Neural cell (in vitro differentiated cells): ENCODE data around the gene PIGO. TPM values are rescaled to one million over a fixed set of nuclear protein-coding genes. Genes with fewer than 3 reads are reported as not detected.
A peak's percentile ranks its signal among the peaks of the same experiment; 100 is the strongest.

ENCODE experiments used
- H2AFZ ChIP-seq: fragments of 200-600, 300-800 bp; sonication (generic), shearing (Covaris generic); 2 replicates; pipeline ENCODE4 v1.6.0; 2014; ENCODE audit warnings: low read depth, mild to moderate bottlenecking, antibody characterized with exemption, low read length, moderate library complexity
- H3F3A ChIP-seq: fragments of 200-600 bp; shearing (Covaris generic); 2 replicates; pipeline ENCODE4 v1.6.1; 2016; ENCODE audit warnings: mild to moderate bottlenecking, moderate library complexity, mixed read lengths, antibody characterized with exemption, low read length; ENCODE audit not compliant: insufficient read depth, poor library complexity, severe bottlenecking
- H3K27ac ChIP-seq: fragments of 200-600, 300-800 bp; sonication (generic), shearing (Covaris generic); 2 replicates; pipeline ENCODE4 v1.5.1; 2014; ENCODE audit warnings: mild to moderate bottlenecking, low read length, moderate library complexity
- H3K27me3 ChIP-seq: fragments of 300-800, 200-600 bp; sonication (generic), shearing (Covaris generic); 2 replicates; pipeline ENCODE4 v1.6.0; 2014; ENCODE audit warnings: mild to moderate bottlenecking, low read depth, low read length, moderate library complexity; ENCODE audit not compliant: insufficient read depth
- H3K36me3 ChIP-seq: fragments of 300-800, 200-600 bp; sonication (generic), shearing (Covaris generic); 2 replicates; pipeline ENCODE4 v1.5.1; 2014; ENCODE audit warnings: mild to moderate bottlenecking, antibody characterized with exemption, low read length, moderate library complexity; ENCODE audit not compliant: insufficient read depth
- H3K4me2 ChIP-seq: fragments of 300-800, 200-600 bp; sonication (generic), shearing (Covaris generic); 2 replicates; pipeline ENCODE4 v1.6.0; 2014; ENCODE audit warnings: mild to moderate bottlenecking, low read length
- H3K4me3 ChIP-seq: fragments of 300-800, 200-600 bp; sonication (generic), shearing (Covaris generic); 2 replicates; pipeline ENCODE4 v1.5.1; 2014; ENCODE audit warnings: mild to moderate bottlenecking, low read length, moderate library complexity
- H3K79me2 ChIP-seq: fragments of 200-600 bp; shearing (Covaris generic); replicated peaks from 2 replicates; pipeline ENCODE4 v1.6.0; 2014; ENCODE audit warnings: mild to moderate bottlenecking, low read length, moderate library complexity; ENCODE audit not compliant: insufficient read depth
- H3K9ac ChIP-seq: fragments of 300-800, 200-600 bp; sonication (generic), shearing (Covaris generic); 2 replicates; pipeline ENCODE4 v1.6.1; 2016; ENCODE audit warnings: mild to moderate bottlenecking, low read length, mixed read lengths
- H3K9me2 ChIP-seq: fragments of 200-600 bp; shearing (Covaris generic); 2 replicates; pipeline ENCODE4 v1.6.1; 2016; ENCODE audit warnings: mild to moderate bottlenecking, low read length, mixed read lengths; ENCODE audit not compliant: insufficient read depth
- H3K9me3 ChIP-seq: fragments of 200-600, 300-800 bp; sonication (generic), shearing (Covaris generic); 2 replicates; pipeline ENCODE4 v1.6.1; 2016; ENCODE audit warnings: mild to moderate bottlenecking, mixed run types, low read length, moderate library complexity, mixed read lengths
- H4K20me1 ChIP-seq: fragments of 200-600 bp; shearing (Covaris generic); 2 replicates; pipeline ENCODE4 v1.6.1; 2016; ENCODE audit warnings: mild to moderate bottlenecking, mixed run types; ENCODE audit not compliant: insufficient read depth
- EP300 ChIP-seq: fragments of 450-650 bp; conservative IDR thresholded peaks from 2 replicates; pipeline ENCODE4 v1.6.1; 2014; ENCODE audit warnings: antibody characterized with exemption, mild to moderate bottlenecking, moderate library complexity; ENCODE audit not compliant: poor library complexity, severe bottlenecking
- EZH2 ChIP-seq: fragments of 200-600, 300-800 bp; shearing (Covaris generic), sonication (generic); IDR thresholded peaks from 2 replicates; pipeline ENCODE4 v1.6.1; 2014; ENCODE audit warnings: antibody characterized with exemption, low read length, borderline replicate concordance, mild to moderate bottlenecking; ENCODE audit not compliant: insufficient read depth, poor library complexity, severe bottlenecking
- MXI1 ChIP-seq: fragments of 450-650 bp; conservative IDR thresholded peaks from 2 replicates; pipeline ENCODE4 v1.6.1; 2014; ENCODE audit warnings: antibody characterized with exemption, mild to moderate bottlenecking; ENCODE audit not compliant: poor library complexity, severe bottlenecking
- POLR2AphosphoS5 ChIP-seq: IDR thresholded peaks from 2 replicates; pipeline ENCODE4 v1.6.1; 2012
- RAD21 ChIP-seq: fragments of 450-650 bp; conservative IDR thresholded peaks from 2 replicates; pipeline ENCODE4 v1.6.1; 2014; ENCODE audit warnings: antibody characterized with exemption, mild to moderate bottlenecking, moderate library complexity
- TAF1 ChIP-seq: IDR thresholded peaks from 2 replicates; pipeline ENCODE4 v1.6.1; 2012; ENCODE audit warnings: low read depth
- polyA plus RNA-seq: library from polyadenylated mRNA; depleted of rRNA; stranded (reverse); fragments of >200 nt; gene quantifications from 2 replicates; pipeline ENCODE4 v1.2.3, GENCODE V29; 2014
- TF ChIP-seq, protein P1 (sequence below): IDR thresholded peaks from 2 replicates; pipeline ENCODE4 v1.6.1; 2012; ENCODE audit warnings: borderline replicate concordance
- TF ChIP-seq, protein P2 (sequence below): fragments of 450-650 bp; IDR thresholded peaks from 2 replicates; pipeline ENCODE4 v1.5.1; 2014; ENCODE audit warnings: antibody characterized with exemption, mild to moderate bottlenecking, moderate library complexity; ENCODE audit not compliant: poor library complexity, severe bottlenecking

The PIGO gene
- polyA plus RNA-seq, 1 donor from 2014 or later = 8.5 TPM

DNA sequence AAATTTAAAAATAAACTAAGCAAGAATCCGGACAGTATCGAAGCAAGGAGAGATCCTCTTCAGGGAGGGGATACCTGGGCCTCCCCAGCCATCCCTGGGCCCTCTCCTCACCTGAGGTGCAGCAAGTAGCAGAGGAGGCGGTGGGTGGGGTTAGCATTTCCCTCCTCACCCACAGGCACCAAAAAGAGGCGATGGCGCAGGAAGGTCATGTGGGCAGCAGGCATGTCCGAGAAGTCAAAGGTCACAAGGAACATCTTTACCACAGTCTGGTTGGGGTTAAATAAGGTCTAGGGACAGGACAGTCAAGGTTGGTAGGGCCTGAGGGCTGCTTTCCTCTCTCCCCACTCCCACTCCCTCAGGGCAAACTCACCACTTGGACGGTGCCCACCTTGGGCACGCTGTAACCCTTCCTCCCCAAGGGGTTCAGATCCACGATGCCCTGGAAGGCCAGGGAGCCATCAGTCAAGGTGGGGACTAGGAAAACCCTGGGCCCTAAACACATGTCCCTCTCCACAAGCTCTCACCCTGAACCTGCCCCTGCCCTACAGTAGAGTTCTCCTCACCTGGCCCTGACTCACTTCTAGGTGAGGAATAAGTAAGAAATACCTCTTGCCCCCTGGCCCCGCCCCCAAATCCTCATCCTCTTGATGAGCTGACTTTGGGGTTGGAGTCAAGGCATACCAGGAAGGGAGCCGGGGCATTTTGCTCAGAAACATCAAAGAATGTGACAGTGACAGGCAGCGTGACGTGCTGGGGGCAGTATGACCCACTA, 9.4 kb upstream of the PIGO start:
- Histone ChIP-seq H2AFZ (no peak overlapping the region), H3K27ac (peak overlapping the region; percentile 0), H3K9me3 (no peaks in the 10 kb centered on the region), H4K20me1 (no peaks in the 10 kb centered on the region), H3K9ac (no peak overlapping the region), H3K4me3 (no peak overlapping the region), H3F3A (peaks cover 7% of the 10 kb centered on the region), H3K9me2 (no peaks in the 10 kb centered on the region), H3K36me3 (no peaks in the 10 kb centered on the region), H3K4me2 (no peak overlapping the region), H3K27me3 (no peaks in the 10 kb centered on the region), H3K79me2 (peaks cover 35% of the 10 kb centered on the region)
- TF ChIP-seq POLR2AphosphoS5 = no peak
- no peak for TF ChIP-seq TAF1
- TF ChIP-seq, protein P1, sequence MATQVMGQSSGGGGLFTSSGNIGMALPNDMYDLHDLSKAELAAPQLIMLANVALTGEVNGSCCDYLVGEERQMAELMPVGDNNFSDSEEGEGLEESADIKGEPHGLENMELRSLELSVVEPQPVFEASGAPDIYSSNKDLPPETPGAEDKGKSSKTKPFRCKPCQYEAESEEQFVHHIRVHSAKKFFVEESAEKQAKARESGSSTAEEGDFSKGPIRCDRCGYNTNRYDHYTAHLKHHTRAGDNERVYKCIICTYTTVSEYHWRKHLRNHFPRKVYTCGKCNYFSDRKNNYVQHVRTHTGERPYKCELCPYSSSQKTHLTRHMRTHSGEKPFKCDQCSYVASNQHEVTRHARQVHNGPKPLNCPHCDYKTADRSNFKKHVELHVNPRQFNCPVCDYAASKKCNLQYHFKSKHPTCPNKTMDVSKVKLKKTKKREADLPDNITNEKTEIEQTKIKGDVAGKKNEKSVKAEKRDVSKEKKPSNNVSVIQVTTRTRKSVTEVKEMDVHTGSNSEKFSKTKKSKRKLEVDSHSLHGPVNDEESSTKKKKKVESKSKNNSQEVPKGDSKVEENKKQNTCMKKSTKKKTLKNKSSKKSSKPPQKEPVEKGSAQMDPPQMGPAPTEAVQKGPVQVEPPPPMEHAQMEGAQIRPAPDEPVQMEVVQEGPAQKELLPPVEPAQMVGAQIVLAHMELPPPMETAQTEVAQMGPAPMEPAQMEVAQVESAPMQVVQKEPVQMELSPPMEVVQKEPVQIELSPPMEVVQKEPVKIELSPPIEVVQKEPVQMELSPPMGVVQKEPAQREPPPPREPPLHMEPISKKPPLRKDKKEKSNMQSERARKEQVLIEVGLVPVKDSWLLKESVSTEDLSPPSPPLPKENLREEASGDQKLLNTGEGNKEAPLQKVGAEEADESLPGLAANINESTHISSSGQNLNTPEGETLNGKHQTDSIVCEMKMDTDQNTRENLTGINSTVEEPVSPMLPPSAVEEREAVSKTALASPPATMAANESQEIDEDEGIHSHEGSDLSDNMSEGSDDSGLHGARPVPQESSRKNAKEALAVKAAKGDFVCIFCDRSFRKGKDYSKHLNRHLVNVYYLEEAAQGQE = no peak
- TF ChIP-seq EP300 = no peak

DNA sequence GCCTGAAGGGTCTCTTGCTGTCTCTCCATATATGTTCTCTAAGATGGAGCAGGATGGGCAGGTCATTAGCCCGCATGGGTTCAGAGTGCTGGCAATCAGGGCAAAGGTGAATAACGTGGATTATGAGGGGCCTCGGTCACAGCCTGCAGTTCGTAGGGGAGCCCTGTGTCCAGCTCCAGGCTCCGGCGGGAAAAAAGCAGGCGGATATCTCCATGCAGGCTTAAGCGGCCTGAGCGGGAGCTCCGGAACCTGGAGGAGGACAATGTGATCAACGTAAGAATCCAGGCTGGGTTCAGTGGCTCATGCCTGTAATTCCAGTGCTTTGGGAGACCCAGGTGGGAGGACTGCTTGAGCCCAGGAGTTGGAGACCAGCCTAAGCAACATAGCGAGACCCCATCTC, 8.7 kb upstream of the PIGO start:
- H3K36me3 ChIP-seq = no peaks in the 10 kb centered on the region
- peaks cover 29% of the 10 kb centered on the region for H3K79me2 ChIP-seq
- H3K9me3 ChIP-seq = no peaks in the 10 kb centered on the region
- no peak overlapping the region for H3K4me2 ChIP-seq
- H2AFZ ChIP-seq = no peak overlapping the region
- H3K27ac ChIP-seq = peak overlapping the region; percentile 91
- no peak overlapping the region for H3K4me3 ChIP-seq
- H3K9ac ChIP-seq = no peak overlapping the region
- no peaks in the 10 kb centered on the region for H3K9me2 ChIP-seq
- no peaks in the 10 kb centered on the region for H3K27me3 ChIP-seq
- H3F3A ChIP-seq = peaks cover 7% of the 10 kb centered on the region
- TF ChIP-seq, protein P2, sequence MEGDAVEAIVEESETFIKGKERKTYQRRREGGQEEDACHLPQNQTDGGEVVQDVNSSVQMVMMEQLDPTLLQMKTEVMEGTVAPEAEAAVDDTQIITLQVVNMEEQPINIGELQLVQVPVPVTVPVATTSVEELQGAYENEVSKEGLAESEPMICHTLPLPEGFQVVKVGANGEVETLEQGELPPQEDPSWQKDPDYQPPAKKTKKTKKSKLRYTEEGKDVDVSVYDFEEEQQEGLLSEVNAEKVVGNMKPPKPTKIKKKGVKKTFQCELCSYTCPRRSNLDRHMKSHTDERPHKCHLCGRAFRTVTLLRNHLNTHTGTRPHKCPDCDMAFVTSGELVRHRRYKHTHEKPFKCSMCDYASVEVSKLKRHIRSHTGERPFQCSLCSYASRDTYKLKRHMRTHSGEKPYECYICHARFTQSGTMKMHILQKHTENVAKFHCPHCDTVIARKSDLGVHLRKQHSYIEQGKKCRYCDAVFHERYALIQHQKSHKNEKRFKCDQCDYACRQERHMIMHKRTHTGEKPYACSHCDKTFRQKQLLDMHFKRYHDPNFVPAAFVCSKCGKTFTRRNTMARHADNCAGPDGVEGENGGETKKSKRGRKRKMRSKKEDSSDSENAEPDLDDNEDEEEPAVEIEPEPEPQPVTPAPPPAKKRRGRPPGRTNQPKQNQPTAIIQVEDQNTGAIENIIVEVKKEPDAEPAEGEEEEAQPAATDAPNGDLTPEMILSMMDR = no peak
- TF ChIP-seq EZH2 (no peak), POLR2AphosphoS5 (no peak), MXI1 (no peak), TAF1 (no peak), RAD21 (no peak)
- TF ChIP-seq, protein P1 = no peak
- no peaks in the 10 kb centered on the region for H4K20me1 ChIP-seq
